ENCODE measurements around the gene CD274.
"Not testable (repeated sequence)": the region's sequence is repeated elsewhere in the genome, so short reads cannot be mapped to it uniquely, and the experiment has no call there.

The CD274 gene

GRCh38 chr9:5486988-5487387 lies 36.6 kb downstream of the CD274 start:
- H3K36me3 ChIP-seq (ENCODE audit: control insufficient read depth, insufficient read depth, low read length, severe bottlenecking): no peaks in the 10 kb centered on the region
- no peak overlapping the region for H3K4me3 ChIP-seq (ENCODE audit: low read length)
- no peaks in the 10 kb centered on the region for H3K4me1 ChIP-seq (ENCODE audit: control insufficient read depth, insufficient read depth, low read length)
- H3K27me3 ChIP-seq (replicated peaks; ENCODE audit: control insufficient read depth, insufficient read depth, low read length): no peaks in the 10 kb centered on the region
- no peak overlapping the region for H3K9ac ChIP-seq (ENCODE audit: low read length)
- no peaks in the 10 kb centered on the region for H3K9me3 ChIP-seq (ENCODE audit: control insufficient read depth, low read length)
- no peak for DNase-seq (ENCODE audit: low read depth)

GRCh38 chr9:5488221-5489008 lies 38.1 kb downstream of the CD274 start:
- Histone ChIP-seq H3K9ac (ENCODE audit: low read length) (no peak overlapping the region), H3K4me3 (ENCODE audit: low read length) (no peak overlapping the region), H3K27me3 (replicated peaks; ENCODE audit: control insufficient read depth, insufficient read depth, low read length) (no peaks in the 10 kb centered on the region), H3K36me3 (ENCODE audit: control insufficient read depth, insufficient read depth, low read length, severe bottlenecking) (no peaks in the 10 kb centered on the region), H3K4me1 (ENCODE audit: control insufficient read depth, insufficient read depth, low read length) (no peaks in the 10 kb centered on the region), H3K9me3 (ENCODE audit: control insufficient read depth, low read length) (no peaks in the 10 kb centered on the region)
- no peak for DNase-seq (ENCODE audit: low read depth)

- peaks cover 8% of the 10 kb centered on the region for H3K4me1 ChIP-seq (ENCODE audit: control insufficient read depth, insufficient read depth, low read length)
- no peak overlapping the region for H3K4me3 ChIP-seq (ENCODE audit: low read length)
- no peaks in the 10 kb centered on the region for H3K27me3 ChIP-seq (replicated peaks; ENCODE audit: control insufficient read depth, insufficient read depth, low read length)
- no peaks in the 10 kb centered on the region for H3K36me3 ChIP-seq (ENCODE audit: control insufficient read depth, insufficient read depth, low read length, severe bottlenecking)
- DNase-seq (ENCODE audit: low read depth): no peak
- no peak overlapping the region for H3K9ac ChIP-seq (ENCODE audit: low read length)
- H3K9me3 ChIP-seq (ENCODE audit: control insufficient read depth, low read length): no peaks in the 10 kb centered on the region
Measured at GRCh38 chr9:5489630-5490490, 39.5 kb downstream of the CD274 start.

- H3K4me1 ChIP-seq (ENCODE audit: control insufficient read depth, insufficient read depth, low read length): peaks cover 8% of the 10 kb centered on the region
- no peaks in the 10 kb centered on the region for H3K27me3 ChIP-seq (replicated peaks; ENCODE audit: control insufficient read depth, insufficient read depth, low read length)
- no peaks in the 10 kb centered on the region for H3K36me3 ChIP-seq (ENCODE audit: control insufficient read depth, insufficient read depth, low read length, severe bottlenecking)
- no peaks in the 10 kb centered on the region for H3K9me3 ChIP-seq (ENCODE audit: control insufficient read depth, low read length)
- no peak overlapping the region for H3K4me3 ChIP-seq (ENCODE audit: low read length)
- DNase-seq (ENCODE audit: low read depth): no peak
- H3K9ac ChIP-seq (ENCODE audit: low read length): no peak overlapping the region
Measured at GRCh38 chr9:5492965-5493678, 42.8 kb downstream of the CD274 start.

- no peaks in the 10 kb centered on the region for H3K27me3 ChIP-seq (replicated peaks; ENCODE audit: control insufficient read depth, insufficient read depth, low read length)
- H3K4me3 ChIP-seq (ENCODE audit: low read length): no peak overlapping the region
- no peaks in the 10 kb centered on the region for H3K9me3 ChIP-seq (ENCODE audit: control insufficient read depth, low read length)
- H3K4me1 ChIP-seq (ENCODE audit: control insufficient read depth, insufficient read depth, low read length): peaks cover 8% of the 10 kb centered on the region
- no peak overlapping the region for H3K9ac ChIP-seq (ENCODE audit: low read length)
- no peaks in the 10 kb centered on the region for H3K36me3 ChIP-seq (ENCODE audit: control insufficient read depth, insufficient read depth, low read length, severe bottlenecking)
- DNase-seq (ENCODE audit: low read depth): peak; percentile 49
Measured at GRCh38 chr9:5493679-5494511, 43.6 kb downstream of the CD274 start.

GRCh38 chr9:5494765-5495164 lies 44.4 kb downstream of the CD274 start:
- H3K9ac ChIP-seq (ENCODE audit: low read length); H3K27me3 ChIP-seq (replicated peaks; ENCODE audit: control insufficient read depth, insufficient read depth, low read length); H3K9me3 ChIP-seq (ENCODE audit: control insufficient read depth, low read length); H3K36me3 ChIP-seq (ENCODE audit: control insufficient read depth, insufficient read depth, low read length, severe bottlenecking); DNase-seq (ENCODE audit: low read depth); H3K4me1 ChIP-seq (ENCODE audit: control insufficient read depth, insufficient read depth, low read length); H3K4me3 ChIP-seq (ENCODE audit: low read length): not testable (repeated sequence)

GRCh38 chr9:5499157-5499556 lies 48.8 kb downstream of the CD274 start:
- no peak overlapping the region for H3K9ac ChIP-seq (ENCODE audit: low read length)
- DNase-seq (ENCODE audit: low read depth): no peak
- H3K36me3 ChIP-seq (ENCODE audit: control insufficient read depth, insufficient read depth, low read length, severe bottlenecking): no peaks in the 10 kb centered on the region
- peaks cover 2% of the 10 kb centered on the region for H3K4me1 ChIP-seq (ENCODE audit: control insufficient read depth, insufficient read depth, low read length)
- no peaks in the 10 kb centered on the region for H3K27me3 ChIP-seq (replicated peaks; ENCODE audit: control insufficient read depth, insufficient read depth, low read length)
- no peak overlapping the region for H3K4me3 ChIP-seq (ENCODE audit: low read length)
- H3K9me3 ChIP-seq (ENCODE audit: control insufficient read depth, low read length): no peaks in the 10 kb centered on the region

- Histone ChIP-seq H3K36me3 (ENCODE audit: control insufficient read depth, insufficient read depth, low read length, severe bottlenecking) (no peaks in the 10 kb centered on the region), H3K4me3 (ENCODE audit: low read length) (no peak overlapping the region)
- no peak for DNase-seq (ENCODE audit: low read depth)
Measured at GRCh38 chr9:5499889-5500398, 49.6 kb downstream of the CD274 start.

GRCh38 chr9:5500441-5501235 lies 50.3 kb downstream of the CD274 start:
- H3K4me1 ChIP-seq (ENCODE audit: control insufficient read depth, insufficient read depth, low read length): no peaks in the 10 kb centered on the region
- no peaks in the 10 kb centered on the region for H3K9me3 ChIP-seq (ENCODE audit: control insufficient read depth, low read length)
- no peak for DNase-seq (ENCODE audit: low read depth)
- H3K4me3 ChIP-seq (ENCODE audit: low read length): no peak overlapping the region
- H3K36me3 ChIP-seq (ENCODE audit: control insufficient read depth, insufficient read depth, low read length, severe bottlenecking): no peaks in the 10 kb centered on the region
- H3K9ac ChIP-seq (ENCODE audit: low read length): no peak overlapping the region
- no peaks in the 10 kb centered on the region for H3K27me3 ChIP-seq (replicated peaks; ENCODE audit: control insufficient read depth, insufficient read depth, low read length)

More at GRCh38 chr9:5499889-5500398, 49.6 kb downstream of the CD274 start:
- Histone ChIP-seq H3K9ac (ENCODE audit: low read length) (no peak overlapping the region), H3K4me1 (ENCODE audit: control insufficient read depth, insufficient read depth, low read length) (no peaks in the 10 kb centered on the region), H3K9me3 (ENCODE audit: control insufficient read depth, low read length) (no peaks in the 10 kb centered on the region), H3K27me3 (replicated peaks; ENCODE audit: control insufficient read depth, insufficient read depth, low read length) (no peaks in the 10 kb centered on the region)

GRCh38 chr9:5502553-5502952 lies 52.2 kb downstream of the CD274 start:
- Histone ChIP-seq H3K36me3 (ENCODE audit: control insufficient read depth, insufficient read depth, low read length, severe bottlenecking) (no peaks in the 10 kb centered on the region), H3K9me3 (ENCODE audit: control insufficient read depth, low read length) (no peaks in the 10 kb centered on the region), H3K4me1 (ENCODE audit: control insufficient read depth, insufficient read depth, low read length) (no peaks in the 10 kb centered on the region), H3K27me3 (replicated peaks; ENCODE audit: control insufficient read depth, insufficient read depth, low read length) (no peaks in the 10 kb centered on the region), H3K4me3 (ENCODE audit: low read length) (no peak overlapping the region), H3K9ac (ENCODE audit: low read length) (no peak overlapping the region)
- no peak for DNase-seq (ENCODE audit: low read depth)

All from adipocyte (in vitro differentiated cells).